OCI-LY7 (cell line): ENCODE results near the gene MLST8. TPM values are rescaled to one million over a fixed set of nuclear protein-coding genes. Genes with fewer than 3 reads are reported as not detected.

Experiments
- BruUV-seq: library from RNA; stranded (reverse); fragments of 400-500 nt; replicated peaks from 2 replicates; lab custom pipeline; 2021; lab: Mats Ljungman, UMichigan
- CTCF ChIA-PET: fragments of 300-600 bp; sonication (Branson Sonifier 250); formaldehyde crosslinking; loops from one replicate; lab custom pipeline; 2022; ENCODE audit warnings: antibody characterized with exemption; ENCODE audit not compliant: unreplicated experiment; lab: Charles Lee
- POLR2A ChIA-PET: fragments of 300-600 bp; sonication (Branson Sonifier 250); formaldehyde crosslinking; loops from one replicate; lab custom pipeline; 2022; ENCODE audit warnings: antibody characterized with exemption; lab: Charles Lee
- DNase-seq: peaks from one replicate; pipeline ENCODE4 v3.0.0-alpha.2; 2015; ENCODE audit warnings: low spot score
- H2AFZ ChIP-seq: fragments of 200-600 bp; sonication (generic), shearing (Covaris generic); 2 replicates; pipeline ENCODE4 v1.6.1; 2014; ENCODE audit warnings: mild to moderate bottlenecking, antibody characterized with exemption, low read length, moderate library complexity
- H3K27ac ChIP-seq: fragments of 200-600 bp; sonication (generic); 2 replicates; pipeline ENCODE4 v1.5.1; 2014; ENCODE audit warnings: mixed run types, low read depth, mild to moderate bottlenecking, moderate library complexity, low read length, inconsistent platforms; ENCODE audit not compliant: poor library complexity, severe bottlenecking
- H3K36me3 ChIP-seq: fragments of 200-600 bp; sonication (generic); 2 replicates; pipeline ENCODE4 v1.6.1; 2014; ENCODE audit warnings: mild to moderate bottlenecking, antibody characterized with exemption, low read length, moderate library complexity, mixed read lengths; ENCODE audit not compliant: insufficient read depth
- H3K4me1 ChIP-seq: fragments of 200-600 bp; sonication (generic); 2 replicates; pipeline ENCODE4 v1.5.1; 2014; ENCODE audit warnings: mild to moderate bottlenecking, low read length; ENCODE audit not compliant: insufficient read depth, poor library complexity, severe bottlenecking
- H3K4me2 ChIP-seq: fragments of 200-600 bp; sonication (generic); 2 replicates; pipeline ENCODE4 v1.6.1; 2014; ENCODE audit warnings: mild to moderate bottlenecking, low read length
- H3K4me3 ChIP-seq: fragments of 200-600 bp; sonication (generic); 2 replicates; pipeline ENCODE4 v1.5.1; 2014; ENCODE audit warnings: mild to moderate bottlenecking, low read depth, low read length; ENCODE audit not compliant: poor library complexity, severe bottlenecking
- H3K79me2 ChIP-seq: fragments of 200-600 bp; sonication (generic); 2 replicates; pipeline ENCODE4 v1.6.1; 2016; ENCODE audit warnings: low read depth, mild to moderate bottlenecking, low read length, moderate library complexity, mixed read lengths; ENCODE audit not compliant: insufficient read depth
- H3K9me2 ChIP-seq: fragments of 200-600 bp; sonication (generic); 2 replicates; pipeline ENCODE4 v1.6.1; 2016; ENCODE audit warnings: mild to moderate bottlenecking, low read length, mixed read lengths; ENCODE audit not compliant: insufficient read depth
- H3K9me3 ChIP-seq: fragments of 200-600 bp; sonication (generic); 2 replicates; pipeline ENCODE4 v1.6.1; 2014; ENCODE audit warnings: mild to moderate bottlenecking, mixed run types, low read length, mixed read lengths
- H4K20me1 ChIP-seq: fragments of 200-600 bp; sonication (generic); 2 replicates; pipeline ENCODE4 v1.6.1; 2014; ENCODE audit warnings: mild to moderate bottlenecking, antibody characterized with exemption, low read length, moderate library complexity, mixed read lengths; ENCODE audit not compliant: insufficient read depth
- EZH2phosphoT487 ChIP-seq: fragments of 200-600 bp; sonication (generic); IDR thresholded peaks from 2 replicates; pipeline ENCODE4 v1.6.1; 2018; ENCODE audit warnings: low read depth, borderline replicate concordance, mild to moderate bottlenecking, mixed run types, antibody characterized with exemption, low read length, moderate library complexity, mixed read lengths
- intact Hi-C: fragments of 100-400 bp; cut with micrococcal nuclease; formaldehyde crosslinking; loops from one replicate; pipeline ENCODE4 v1.10.0; 2022; ENCODE audit not compliant: unreplicated experiment
- total RNA-seq, 2 experiments: library from RNA; depleted of rRNA in 1 of 2; stranded (reverse); fragments of >200 nt in 1 of 2; shearing (Covaris generic) in 1 of 2; gene quantifications; 2 replicates each; pipeline ENCODE4 v1.2.3, GENCODE V29; 2014 to 2022
- TF ChIP-seq, protein P1 (sequence below): fragments of 200-600 bp; sonication (generic); conservative IDR thresholded peaks from 2 replicates; pipeline ENCODE4 v1.5.1; 2014; ENCODE audit warnings: mild to moderate bottlenecking, antibody characterized with exemption, low read length, moderate library complexity, mixed read lengths

The MLST8 gene
- total RNA-seq, 2 experiments from 2014 or later, result 65.4 to 71.3 TPM

DNA sequence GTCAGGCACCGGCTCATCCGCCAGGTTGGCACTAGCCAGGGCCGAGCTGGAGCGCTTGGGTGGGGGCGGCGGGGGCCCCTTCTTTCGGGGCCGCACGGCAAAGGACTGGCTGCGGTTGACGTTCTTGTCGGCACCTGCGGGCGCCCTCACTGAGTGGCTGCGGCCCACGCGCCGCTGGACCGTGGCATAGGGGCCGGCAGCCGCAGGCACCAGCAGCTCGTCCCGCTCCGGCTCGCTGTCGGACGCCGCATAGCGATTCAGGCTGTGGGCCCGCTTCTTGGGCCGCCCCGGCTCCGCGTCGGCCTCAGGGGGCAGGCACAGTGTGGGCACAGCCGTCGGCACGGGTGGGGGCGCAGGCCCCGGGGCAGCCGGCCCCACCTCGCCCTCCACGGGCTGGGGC lies 24.8 kb upstream of the MLST8 start:
- Histone ChIP-seq H3K9me2 (no peaks in the 10 kb centered on the region), H3K4me1 (no peaks in the 10 kb centered on the region), H3K36me3 (peaks cover 42% of the 10 kb centered on the region), H2AFZ (no peak overlapping the region), H3K27ac (no peak overlapping the region), H3K9me3 (no peaks in the 10 kb centered on the region), H3K4me3 (no peak overlapping the region), H4K20me1 (no peaks in the 10 kb centered on the region), H3K79me2 (no peaks in the 10 kb centered on the region), H3K4me2 (no peak overlapping the region)
- intact Hi-C loops, result no loop called here
- POLR2A ChIA-PET, result no interaction called here
- TF ChIP-seq, protein P1, sequence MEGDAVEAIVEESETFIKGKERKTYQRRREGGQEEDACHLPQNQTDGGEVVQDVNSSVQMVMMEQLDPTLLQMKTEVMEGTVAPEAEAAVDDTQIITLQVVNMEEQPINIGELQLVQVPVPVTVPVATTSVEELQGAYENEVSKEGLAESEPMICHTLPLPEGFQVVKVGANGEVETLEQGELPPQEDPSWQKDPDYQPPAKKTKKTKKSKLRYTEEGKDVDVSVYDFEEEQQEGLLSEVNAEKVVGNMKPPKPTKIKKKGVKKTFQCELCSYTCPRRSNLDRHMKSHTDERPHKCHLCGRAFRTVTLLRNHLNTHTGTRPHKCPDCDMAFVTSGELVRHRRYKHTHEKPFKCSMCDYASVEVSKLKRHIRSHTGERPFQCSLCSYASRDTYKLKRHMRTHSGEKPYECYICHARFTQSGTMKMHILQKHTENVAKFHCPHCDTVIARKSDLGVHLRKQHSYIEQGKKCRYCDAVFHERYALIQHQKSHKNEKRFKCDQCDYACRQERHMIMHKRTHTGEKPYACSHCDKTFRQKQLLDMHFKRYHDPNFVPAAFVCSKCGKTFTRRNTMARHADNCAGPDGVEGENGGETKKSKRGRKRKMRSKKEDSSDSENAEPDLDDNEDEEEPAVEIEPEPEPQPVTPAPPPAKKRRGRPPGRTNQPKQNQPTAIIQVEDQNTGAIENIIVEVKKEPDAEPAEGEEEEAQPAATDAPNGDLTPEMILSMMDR, result no peak
- TF ChIP-seq EZH2phosphoT487, result no peak
- CTCF ChIA-PET, result no interaction called here
- DNase-seq, result no peak
- no TSS peak for BruUV-seq

DNA sequence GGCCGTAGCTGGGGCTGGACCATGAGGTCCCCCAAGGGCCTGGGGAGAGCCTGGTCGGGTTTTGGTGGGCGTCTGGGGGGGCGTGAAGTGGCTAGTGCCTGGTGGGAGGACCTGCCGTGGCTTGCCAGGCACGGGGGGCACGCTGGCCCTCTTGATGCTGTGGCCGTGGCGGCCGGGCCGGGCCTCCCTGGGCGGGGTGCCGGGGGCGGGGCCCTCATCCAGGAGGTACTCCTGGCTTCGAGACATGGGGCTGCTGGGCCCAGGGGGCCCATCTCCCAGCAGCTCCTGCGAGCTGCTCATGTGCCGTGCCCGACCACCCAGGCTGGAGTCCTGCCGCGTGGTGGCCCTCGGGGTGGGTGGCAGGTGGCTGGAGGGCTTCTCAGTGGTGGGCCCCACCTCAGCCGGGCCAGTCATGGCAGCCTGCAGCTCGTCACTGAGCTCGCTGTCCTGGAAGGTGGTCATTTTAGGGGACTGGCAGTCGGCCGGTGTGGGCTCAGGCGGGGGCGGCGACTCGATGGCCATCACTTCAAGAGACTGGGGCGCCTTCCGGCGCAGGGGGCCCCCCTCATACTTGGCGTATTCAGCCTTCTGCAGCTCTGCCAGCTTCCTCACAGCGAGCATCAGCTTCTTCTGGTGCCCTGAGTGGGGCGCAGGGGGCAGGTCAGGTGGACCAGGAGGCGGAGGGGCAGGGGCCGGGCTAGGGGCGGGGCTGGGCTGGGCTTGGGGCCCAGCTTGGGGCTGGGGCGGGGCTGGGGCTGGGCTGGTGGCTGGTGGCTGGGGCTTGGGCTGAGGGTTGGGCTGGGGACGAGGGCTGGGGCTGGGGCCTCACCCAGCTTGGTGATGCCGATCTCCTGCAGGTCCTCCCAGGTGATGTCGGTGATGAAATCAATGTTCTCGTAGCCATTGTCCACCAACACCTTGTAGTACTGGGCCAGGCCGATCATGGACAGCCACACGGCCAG lies 24.0 kb upstream of the MLST8 start:
- no peaks in the 10 kb centered on the region for H3K9me3 ChIP-seq
- H3K36me3 ChIP-seq, result peaks cover 34% of the 10 kb centered on the region
- no peak overlapping the region for H3K4me2 ChIP-seq
- H3K9me2 ChIP-seq, result no peaks in the 10 kb centered on the region
- H2AFZ ChIP-seq, result no peak overlapping the region
- no peaks in the 10 kb centered on the region for H3K79me2 ChIP-seq
- CTCF ChIA-PET, result interaction anchor here (0.6 kb wide), 1 partner anchor 9 kb away, joined by 3 read pairs; no protein-coding TSS in a partner anchor
- H3K27ac ChIP-seq, result no peak overlapping the region
- intact Hi-C loops, result no loop called here
- no peak for TF ChIP-seq EZH2phosphoT487
- TF ChIP-seq, protein P1, result no peak
- no peak overlapping the region for H3K4me3 ChIP-seq
- no peaks in the 10 kb centered on the region for H4K20me1 ChIP-seq
- no TSS peak for BruUV-seq
- no peaks in the 10 kb centered on the region for H3K4me1 ChIP-seq
- DNase-seq, result no peak
- POLR2A ChIA-PET, result no interaction called here

DNA sequence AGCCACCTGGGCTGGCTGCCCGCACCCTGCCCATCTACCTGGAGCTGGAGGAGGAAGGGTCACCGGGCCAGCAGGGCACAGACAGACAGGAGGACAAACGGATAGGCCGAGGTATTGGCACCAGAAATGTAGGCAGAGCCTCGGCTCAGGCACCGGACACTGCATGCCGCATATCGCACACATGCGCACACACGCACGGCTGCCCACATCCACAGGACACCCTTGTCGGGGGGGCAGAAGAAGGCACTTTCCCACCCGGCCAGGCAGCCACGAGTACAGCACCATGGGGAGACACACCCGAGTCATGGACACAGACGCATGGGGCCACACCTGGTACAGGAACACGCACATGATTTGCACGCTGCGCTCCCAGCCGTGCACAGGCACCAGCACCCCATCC lies 23.3 kb upstream of the MLST8 start:
- Histone ChIP-seq H3K9me3 (no peaks in the 10 kb centered on the region), H3K36me3 (peaks cover 29% of the 10 kb centered on the region), H3K4me3 (no peak overlapping the region), H2AFZ (no peak overlapping the region), H3K9me2 (no peaks in the 10 kb centered on the region), H3K4me2 (no peak overlapping the region), H3K27ac (no peak overlapping the region), H3K79me2 (no peaks in the 10 kb centered on the region), H3K4me1 (no peaks in the 10 kb centered on the region), H4K20me1 (no peaks in the 10 kb centered on the region)
- ChIA-PET CTCF (no interaction called here), POLR2A (no interaction called here)
- DNase-seq, result no peak
- BruUV-seq, result no TSS peak
- intact Hi-C loops, result no loop called here
- no peak for TF ChIP-seq EZH2phosphoT487
- TF ChIP-seq, protein P1, result no peak
